Measurements from ENCODE around the gene RCAN3. TPM values are rescaled to one million over a fixed set of nuclear protein-coding genes. Genes with fewer than 3 reads are reported as not detected.
"Not testable (repeated sequence)": the region's sequence is repeated elsewhere in the genome, so short reads cannot be mapped to it uniquely, and the experiment has no call there.

The RCAN3 gene
- total RNA-seq, 1 donor from 2014 or later: 17.6 TPM

DNA sequence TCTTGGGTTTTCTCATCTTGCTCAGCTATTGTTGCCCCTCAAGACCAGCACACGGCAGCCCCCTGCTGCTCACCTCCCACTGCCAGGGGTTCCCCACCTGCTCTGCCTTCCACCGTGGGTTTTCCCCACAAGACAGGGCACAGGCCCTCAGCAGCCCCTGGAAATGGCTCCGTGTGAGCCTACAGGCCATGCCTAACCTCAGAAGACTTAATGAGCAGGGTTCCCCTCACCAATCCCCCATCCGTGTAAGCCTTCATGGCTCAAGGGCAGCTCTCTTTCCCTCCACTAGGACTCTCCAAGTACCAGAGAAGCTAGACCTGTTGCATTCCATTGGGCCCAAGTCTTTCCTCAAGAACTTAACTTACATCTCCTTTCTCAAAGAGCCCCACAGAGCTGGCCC lies 18.4 kb upstream of the RCAN3 start:
- DNase-seq (ENCODE audit: low read depth): no peak
- H3K4me3 ChIP-seq (ENCODE audit: low read depth, low read length): no peak overlapping the region
- TF ChIP-seq, protein P1, sequence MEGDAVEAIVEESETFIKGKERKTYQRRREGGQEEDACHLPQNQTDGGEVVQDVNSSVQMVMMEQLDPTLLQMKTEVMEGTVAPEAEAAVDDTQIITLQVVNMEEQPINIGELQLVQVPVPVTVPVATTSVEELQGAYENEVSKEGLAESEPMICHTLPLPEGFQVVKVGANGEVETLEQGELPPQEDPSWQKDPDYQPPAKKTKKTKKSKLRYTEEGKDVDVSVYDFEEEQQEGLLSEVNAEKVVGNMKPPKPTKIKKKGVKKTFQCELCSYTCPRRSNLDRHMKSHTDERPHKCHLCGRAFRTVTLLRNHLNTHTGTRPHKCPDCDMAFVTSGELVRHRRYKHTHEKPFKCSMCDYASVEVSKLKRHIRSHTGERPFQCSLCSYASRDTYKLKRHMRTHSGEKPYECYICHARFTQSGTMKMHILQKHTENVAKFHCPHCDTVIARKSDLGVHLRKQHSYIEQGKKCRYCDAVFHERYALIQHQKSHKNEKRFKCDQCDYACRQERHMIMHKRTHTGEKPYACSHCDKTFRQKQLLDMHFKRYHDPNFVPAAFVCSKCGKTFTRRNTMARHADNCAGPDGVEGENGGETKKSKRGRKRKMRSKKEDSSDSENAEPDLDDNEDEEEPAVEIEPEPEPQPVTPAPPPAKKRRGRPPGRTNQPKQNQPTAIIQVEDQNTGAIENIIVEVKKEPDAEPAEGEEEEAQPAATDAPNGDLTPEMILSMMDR (conservative IDR thresholded peaks at IDR 0.05; ENCODE audit: low read depth, low read length): no peak

DNA sequence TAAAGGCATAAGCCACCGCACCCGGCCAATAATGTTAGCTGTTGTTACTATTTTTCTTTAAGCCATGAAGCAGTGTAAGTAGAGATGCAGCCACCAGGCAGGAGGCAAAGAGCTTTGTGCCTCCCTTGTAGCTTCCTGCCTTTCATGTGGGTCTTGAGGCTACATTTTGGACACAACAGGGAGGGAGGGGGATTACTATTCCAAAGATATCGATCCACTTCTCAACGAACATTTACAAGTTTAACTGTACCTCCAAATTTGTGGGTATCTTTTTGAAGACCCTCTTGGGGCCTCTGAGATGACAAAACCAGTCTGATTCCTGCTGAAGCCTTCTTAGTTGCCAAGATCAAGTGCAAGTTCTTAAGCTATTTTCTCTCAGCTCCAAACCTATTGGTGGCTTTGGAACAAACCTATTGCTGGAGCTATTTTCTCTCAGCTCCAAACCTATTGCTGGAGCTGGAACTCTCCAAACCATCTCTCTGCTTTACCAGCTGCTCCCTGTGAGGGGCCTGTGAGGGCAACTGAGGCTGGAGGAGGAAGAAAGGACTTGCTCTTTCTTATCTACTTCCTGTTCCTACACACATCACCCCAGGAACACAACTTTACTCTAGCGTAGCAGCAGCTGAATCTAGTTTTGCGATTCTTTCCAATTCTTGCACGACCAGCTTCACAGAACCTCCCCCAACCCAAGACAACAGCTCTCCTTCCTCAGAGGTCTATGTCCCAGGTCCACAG lies 16.1 kb upstream of the RCAN3 start:
- TF ChIP-seq, protein P1 (conservative IDR thresholded peaks at IDR 0.05; ENCODE audit: low read depth, low read length): no peak
- DNase-seq (ENCODE audit: low read depth): no peak

DNA sequence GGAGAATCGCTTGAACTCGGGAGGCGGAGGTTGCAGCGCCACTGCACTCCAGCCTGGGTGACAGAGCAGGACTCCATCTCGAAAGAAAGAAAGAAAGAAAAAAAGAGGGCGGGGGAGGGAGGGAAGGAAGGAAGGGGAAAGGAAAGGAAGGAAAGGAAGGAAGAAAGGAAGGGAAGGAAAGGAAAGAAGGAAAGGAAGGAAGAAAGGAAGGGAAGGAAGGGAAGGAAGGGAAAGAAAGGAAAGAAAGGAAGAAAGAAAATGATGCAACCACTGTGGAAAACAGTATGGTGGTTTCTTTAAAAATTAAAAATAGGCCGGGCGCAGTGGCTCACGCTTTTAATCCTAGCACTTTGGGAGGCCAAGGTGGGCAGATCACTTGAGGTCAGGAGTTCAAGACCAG lies 15.2 kb upstream of the RCAN3 start:
- TF ChIP-seq, protein P1 (conservative IDR thresholded peaks at IDR 0.05; ENCODE audit: low read depth, low read length): no peak
- no peak overlapping the region for H3K4me3 ChIP-seq (ENCODE audit: low read depth, low read length)
- no peak for DNase-seq (ENCODE audit: low read depth)

More for the DNA sequence above, 16.1 kb upstream of the RCAN3 start:
- H3K4me3 ChIP-seq (ENCODE audit: low read depth, low read length): no peak overlapping the region

DNA sequence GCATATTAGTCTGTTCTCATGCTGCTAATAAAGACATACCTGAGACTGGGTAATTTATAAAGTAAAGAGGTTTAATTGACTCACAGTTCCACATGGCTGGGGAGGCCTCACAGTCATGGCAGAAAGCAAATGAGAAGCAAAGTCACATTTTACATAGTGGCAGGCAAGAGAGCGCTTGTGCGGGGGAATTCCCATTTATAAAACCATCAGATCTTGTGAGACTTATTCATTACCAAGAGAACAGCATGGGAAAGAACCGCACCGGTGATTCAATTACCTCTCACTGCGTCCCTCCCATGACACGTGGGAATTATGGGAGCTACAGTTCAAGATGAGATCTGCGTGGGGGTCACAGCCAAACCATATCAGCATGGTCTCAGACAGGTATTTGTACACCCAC lies 14.5 kb upstream of the RCAN3 start:
- peak; percentile 37 for DNase-seq (ENCODE audit: low read depth)
- not testable (repeated sequence) for H3K4me3 ChIP-seq (ENCODE audit: low read depth, low read length)

DNA sequence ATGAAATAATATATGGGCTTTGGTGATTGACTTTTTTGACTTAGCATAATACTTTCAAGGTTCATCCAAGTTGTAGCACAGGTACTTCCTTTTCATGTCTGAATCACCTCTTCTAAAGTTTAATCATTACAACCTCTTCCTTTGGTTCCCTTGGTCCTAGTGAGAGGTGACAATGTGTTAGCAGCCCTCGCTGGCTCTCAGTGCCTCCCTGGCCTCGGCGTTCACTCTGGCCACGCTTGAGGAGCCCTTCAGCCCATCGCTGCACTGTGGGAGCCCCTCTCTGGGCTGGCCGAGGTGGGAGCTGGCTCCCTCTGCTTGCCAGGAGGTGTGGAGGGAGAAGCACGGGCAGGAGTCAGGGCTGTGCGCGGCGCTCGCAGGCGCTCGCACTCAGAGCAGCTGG lies 13.0 kb upstream of the RCAN3 start:
- no peak overlapping the region for H3K4me3 ChIP-seq (ENCODE audit: low read depth, low read length)
- TF ChIP-seq, protein P1 (conservative IDR thresholded peaks at IDR 0.05; ENCODE audit: low read depth, low read length): no peak
- no peak for DNase-seq (ENCODE audit: low read depth)

DNA sequence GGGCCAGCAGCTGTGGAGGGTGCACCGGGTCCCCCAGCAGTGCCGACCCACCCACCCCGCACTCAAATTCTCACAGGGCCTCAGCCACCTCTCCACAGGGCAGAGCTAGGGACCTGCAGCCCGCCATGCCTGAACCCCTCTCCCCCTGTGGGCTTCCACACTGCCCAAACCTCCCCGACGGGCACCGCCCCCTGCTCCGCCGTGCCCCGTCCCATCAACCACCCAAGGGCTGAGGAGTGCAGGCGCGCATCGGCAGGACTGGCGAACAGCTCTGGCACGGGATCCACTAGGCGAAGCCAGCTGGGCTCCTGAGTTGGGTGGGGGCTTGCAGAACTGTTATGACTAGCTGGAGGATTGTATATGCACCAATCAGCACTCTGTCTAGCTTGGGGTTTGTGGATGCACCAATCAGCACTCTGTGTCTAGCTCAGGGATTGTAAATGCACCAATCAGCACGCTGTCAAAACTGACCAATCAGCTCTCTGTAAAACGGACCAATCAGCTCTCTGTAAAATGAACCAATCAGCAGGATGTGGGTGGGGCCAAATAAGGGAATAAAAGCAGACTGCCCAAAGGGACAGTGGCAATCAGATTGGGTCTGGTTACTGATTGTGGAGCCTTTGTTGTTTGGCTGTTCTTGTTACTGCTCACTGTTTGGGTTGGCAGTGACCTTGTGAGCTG lies 12.4 kb upstream of the RCAN3 start:
- no peak for DNase-seq (ENCODE audit: low read depth)
- TF ChIP-seq, protein P1 (conservative IDR thresholded peaks at IDR 0.05; ENCODE audit: low read depth, low read length): no peak
- no peak overlapping the region for H3K4me3 ChIP-seq (ENCODE audit: low read depth, low read length)

DNA sequence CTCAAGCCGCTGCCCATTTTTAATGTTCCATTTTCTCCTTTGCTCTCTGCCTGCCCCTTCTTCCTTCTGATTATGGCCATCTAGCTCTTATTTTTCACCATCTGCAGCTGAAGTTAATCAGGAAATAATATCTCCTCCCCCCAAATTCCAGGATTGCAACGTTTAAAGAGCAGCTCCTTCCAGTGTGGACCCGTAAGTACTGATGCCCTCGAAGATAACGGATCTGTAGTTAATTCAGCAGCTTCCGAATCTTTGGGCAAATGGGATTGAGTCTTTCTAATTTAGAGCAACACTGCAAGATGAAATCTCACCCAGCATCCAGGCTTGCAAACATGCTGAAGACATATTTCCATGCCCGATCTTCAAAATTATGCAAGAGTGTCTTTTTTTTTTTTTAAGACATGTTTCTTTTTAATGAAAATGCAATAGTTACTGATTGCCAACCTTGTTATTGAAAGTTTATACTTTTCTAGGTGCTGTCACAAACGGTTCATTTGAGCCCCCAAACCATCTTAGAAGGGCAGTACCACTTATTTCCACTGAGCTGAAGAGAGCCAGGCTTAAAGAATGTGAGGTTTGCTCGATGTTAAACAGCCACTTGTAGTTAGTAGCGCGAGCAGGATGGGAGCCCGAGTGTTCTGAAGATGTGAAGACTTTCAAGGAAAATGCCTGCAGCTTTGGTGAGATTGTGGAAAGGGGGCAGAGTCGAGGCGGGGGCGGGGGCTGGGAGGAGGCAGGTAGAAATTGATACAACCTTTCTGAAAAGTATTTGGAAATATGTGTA lies 10.9 kb upstream of the RCAN3 start:
- TF ChIP-seq, protein P1 (conservative IDR thresholded peaks at IDR 0.05; ENCODE audit: low read depth, low read length): no peak
- no peak overlapping the region for H3K4me3 ChIP-seq (ENCODE audit: low read depth, low read length)
- no peak for DNase-seq (ENCODE audit: low read depth)

DNA sequence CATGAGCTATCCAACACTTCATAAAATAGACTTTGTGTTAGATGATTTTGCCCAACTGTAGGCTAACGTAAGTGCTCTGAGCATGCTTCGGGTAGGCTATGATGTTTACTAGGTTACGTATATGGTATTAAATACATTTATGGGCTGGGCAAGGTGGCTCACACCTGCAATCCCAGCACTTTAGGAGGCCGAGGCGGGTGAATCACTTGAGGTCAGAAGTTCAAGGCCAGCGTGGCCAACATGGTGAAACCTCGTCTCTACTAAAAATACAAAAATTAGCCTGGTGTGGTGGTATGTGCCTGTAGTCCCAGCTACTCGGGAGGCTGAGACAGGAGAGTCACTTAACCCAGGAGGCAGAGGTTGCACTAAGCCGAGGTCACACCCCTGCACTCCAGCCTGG lies 9.7 kb upstream of the RCAN3 start:
- not testable (repeated sequence) for H3K4me3 ChIP-seq (ENCODE audit: low read depth, low read length); DNase-seq (ENCODE audit: low read depth)
